NCI-H69 (cell line): ENCODE results near the gene NUTF2.
A peak's percentile ranks its signal among the peaks of the same experiment; 100 is the strongest.
"Not testable (repeated sequence)": the region's sequence is repeated elsewhere in the genome, so short reads cannot be mapped to it uniquely, and the experiment has no call there.

Experiments used
- DNase-seq: peaks from one replicate; lab custom pipeline; 2025; lab: John Stamatoyannopoulos, UW

The NUTF2 gene

DNA sequence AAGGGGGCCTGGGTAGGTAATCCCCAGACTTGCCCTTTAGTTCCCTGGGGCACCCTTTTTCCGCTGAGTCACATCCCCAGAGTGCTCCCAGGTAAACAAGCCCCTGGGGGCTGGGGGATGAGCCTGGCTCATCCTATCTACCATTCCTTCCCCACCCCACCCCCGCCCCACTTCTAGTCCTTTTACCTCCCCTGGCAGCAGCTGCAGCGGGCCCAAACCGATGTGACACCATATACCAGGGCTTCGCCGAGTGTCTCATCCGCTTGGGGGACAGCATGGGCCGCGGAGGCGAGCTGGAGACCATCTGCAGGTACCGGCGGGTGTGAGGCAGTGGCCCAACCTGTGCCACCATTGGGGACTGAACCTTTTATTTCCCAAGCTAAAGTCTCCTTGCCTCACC, 38.8 kb downstream of the NUTF2 start:
- no peak for DNase-seq

DNA sequence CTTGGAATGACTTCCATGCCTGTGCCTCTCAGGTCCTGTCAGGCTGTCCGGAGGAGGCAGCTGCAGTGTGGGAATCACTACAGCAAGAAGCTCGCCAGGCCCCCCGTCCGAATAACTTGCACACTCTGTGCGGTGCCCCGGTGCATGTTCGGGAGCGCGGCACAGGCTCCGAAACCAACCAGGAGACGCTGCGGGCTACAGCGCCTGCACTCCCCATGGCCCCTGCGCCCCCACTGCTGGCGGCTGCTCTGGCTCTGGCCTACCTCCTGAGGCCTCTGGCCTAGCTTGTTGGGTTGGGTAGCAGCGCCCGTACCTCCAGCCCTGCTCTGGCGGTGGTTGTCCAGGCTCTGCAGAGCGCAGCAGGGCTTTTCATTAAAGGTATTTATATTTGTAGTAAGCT, 39.2 kb downstream of the NUTF2 start:
- no peak for DNase-seq

DNA sequence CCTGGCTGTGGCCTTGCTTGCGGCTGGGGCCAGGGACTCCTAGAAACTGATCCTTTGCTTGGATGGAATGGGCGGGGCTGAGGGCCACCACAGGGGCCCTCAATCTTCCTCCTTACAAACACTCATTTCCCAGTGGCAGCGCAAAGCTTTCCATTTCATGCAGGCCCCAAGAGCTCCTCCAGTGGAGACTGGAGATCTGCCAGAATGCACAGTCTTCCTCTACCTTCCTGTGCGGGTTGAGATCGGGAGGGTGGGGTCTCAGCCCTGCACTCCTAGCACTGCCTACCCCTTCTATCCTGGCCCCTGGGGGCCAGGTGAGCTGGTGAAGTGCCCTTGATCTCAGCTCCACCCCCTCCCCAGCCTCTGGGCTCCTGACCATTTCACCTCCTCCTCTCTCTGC, 39.7 kb downstream of the NUTF2 start:
- DNase-seq, result no peak

DNA sequence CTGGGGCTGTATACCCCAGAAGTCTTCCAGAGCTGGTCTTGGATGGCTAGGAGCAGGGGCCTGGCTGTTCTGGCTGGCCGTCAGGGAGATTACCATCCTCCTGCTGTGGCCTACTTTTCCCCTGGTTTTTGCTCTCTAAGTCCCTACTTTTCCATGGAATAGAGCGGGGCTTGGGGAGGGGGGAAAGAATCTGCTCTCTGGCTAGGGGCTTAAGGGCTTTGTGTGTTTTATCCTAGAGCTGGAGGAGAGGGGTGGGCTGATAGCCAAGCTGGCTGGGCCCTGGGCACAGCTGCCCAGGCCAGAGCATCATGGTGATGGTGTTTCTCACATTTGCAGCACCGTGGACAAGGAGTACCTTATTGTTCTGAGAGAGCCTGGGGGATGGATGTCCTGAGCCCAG, 41.6 kb downstream of the NUTF2 start:
- DNase-seq, result no peak

DNA sequence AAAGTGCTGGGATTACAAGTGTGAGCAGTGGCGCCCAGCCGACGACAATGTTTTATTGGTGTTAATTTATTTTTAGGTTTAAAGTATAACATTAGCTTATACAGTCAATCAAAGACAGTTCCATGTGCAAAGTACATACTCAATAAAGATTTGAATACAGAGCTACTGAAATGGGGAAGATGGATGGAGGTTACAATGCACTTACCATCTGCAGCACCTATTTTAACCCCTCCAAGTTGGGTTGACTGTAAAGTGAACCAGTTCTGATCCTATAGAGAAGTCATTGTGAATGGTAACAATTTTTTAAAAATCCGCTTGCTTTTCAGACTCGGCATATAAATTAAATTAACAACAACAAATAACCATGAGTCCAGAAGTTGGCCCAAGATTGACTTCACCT, 45.6 kb downstream of the NUTF2 start:
- DNase-seq, result no peak

DNA sequence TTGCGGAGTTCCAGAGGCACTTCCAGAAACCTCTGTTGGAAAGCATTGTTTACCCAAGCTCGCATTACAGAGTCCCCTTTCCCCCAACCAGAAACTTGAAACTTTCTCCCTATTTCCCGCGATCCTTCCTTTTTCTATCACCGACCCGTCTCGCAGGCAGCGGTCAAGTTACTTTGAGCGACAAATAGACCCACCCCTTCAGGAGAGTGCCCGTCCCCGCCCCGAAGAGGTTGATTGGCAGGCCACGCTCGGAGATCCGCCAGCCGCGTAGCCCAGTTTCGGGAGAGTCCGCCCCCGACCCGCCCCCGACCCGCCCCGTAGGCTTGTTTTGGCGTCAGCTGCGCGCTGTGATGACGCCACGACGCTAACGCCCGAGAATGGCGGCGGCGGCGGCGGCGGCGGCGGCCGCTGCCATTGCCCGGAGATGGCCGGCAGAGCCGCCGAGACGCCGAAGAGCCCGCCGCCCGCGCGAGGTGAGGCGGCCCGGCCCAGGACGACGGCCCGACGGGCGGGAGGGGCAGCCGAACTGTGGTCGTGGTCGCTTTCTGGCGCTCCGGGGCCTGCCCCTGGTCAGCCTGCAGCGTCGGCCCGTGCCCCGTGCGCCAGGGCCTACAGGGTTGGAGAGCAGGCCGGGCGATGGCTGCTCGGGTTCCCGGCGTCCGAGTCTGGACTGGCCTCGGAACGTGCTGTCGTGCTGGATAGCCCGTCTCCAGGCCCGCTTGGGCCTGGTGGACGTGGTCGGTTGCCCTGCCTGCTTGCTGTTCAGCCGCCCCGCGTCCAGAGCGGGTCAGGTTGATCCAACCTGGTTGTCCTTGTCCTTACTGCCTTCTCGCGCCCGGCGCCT, 46.4 kb downstream of the NUTF2 start, which contains the start of gene PSKH1:
Gene PSKH1 (plus strand): TSS at position 356 of the 844 bp plus-strand sequence. CDS start 15,496 bp downstream, outside the sequence.
- peak; percentile 92 for DNase-seq

DNA sequence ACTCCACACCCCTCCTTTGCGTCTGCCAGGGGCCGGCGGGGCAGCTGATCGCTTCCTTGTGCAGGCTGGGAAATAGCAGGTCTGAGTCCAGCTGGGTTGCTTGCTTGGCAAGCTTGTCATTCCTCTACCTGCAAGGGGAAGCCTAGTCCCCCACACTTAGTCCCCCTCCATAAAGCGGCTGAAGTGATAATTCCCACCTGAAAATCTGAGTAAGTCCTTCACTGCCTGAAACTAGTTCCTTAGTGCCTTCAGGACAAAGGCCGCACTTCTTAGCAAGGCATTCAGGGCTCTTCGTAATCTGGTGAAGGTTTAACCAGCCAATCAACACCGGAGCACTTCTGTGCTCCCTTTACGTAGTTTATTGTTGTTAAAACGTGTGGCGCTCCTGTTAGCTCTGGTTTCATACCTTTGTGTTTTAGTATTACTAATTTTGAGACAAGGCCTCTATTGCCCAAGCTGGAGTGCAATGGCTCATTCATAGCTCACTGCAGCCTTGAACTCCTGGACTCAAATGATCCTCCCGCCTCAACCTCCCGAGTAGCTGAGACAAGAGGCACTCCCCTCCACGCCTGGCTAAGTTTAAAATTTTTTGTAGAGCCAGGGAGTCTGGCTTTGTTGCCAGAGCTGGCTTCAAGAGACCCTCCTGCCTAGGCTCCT, 47.1 kb downstream of the NUTF2 start:
- DNase-seq, result no peak

DNA sequence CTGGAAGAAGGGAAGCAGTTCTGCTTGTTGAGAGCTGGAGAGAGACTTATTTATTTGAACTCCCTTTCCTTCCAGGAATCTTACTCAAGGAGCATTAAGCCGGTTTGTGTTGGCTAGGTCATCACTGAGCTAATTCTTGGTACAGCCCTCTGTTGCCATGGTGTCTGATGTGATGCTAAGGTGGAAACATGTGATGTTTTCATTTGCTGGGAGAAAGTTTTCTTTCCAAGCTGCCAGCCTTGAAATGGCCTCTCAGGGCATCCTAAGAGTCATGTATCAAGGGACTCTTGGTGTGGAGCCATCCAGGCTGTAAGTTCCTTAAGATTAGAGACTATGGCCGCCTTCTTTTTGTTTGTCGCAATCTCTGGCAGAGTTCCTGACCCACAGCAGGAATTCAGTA, 50.5 kb downstream of the NUTF2 start:
- DNase-seq, result no peak

DNA sequence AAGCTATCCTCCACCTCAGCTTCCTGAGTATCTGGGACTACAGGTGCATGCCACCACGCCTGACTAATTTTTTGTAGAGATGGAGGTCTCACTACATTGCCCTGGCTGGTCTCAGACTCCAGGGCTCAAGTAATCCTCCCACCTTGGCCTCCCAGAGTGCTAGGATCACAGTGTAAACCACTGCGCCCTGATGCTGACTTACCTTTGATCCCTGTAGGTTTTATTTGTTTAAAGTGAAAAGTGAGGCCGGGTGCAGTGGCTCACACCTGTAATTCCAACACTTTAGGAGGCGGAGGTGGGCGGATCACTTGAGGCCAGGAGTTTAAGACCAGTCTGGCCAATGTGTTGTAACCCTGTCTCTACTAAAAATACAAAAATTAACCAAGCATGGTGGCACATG, 55.0 kb downstream of the NUTF2 start:
- DNase-seq, result no peak

DNA sequence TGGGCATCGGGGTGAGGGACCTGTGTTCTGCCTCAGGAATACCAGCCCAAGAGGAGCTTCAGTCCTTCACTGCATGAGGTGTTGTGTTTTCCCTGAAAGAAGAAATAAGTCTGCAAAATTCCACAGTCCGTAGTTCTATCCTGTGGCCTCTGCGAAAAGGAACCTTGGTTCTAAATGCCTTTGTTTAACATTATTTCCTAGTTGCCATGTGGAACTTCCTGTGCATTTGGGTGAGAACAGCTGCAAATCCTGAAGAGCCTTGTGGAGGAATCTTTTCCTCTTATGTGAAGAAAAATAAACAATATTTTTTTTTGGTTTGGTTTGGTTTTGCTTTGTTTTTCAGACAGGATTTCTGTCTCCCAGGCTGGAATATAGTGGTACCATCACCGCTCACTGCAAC, 56.1 kb downstream of the NUTF2 start:
- DNase-seq, result no peak

DNA sequence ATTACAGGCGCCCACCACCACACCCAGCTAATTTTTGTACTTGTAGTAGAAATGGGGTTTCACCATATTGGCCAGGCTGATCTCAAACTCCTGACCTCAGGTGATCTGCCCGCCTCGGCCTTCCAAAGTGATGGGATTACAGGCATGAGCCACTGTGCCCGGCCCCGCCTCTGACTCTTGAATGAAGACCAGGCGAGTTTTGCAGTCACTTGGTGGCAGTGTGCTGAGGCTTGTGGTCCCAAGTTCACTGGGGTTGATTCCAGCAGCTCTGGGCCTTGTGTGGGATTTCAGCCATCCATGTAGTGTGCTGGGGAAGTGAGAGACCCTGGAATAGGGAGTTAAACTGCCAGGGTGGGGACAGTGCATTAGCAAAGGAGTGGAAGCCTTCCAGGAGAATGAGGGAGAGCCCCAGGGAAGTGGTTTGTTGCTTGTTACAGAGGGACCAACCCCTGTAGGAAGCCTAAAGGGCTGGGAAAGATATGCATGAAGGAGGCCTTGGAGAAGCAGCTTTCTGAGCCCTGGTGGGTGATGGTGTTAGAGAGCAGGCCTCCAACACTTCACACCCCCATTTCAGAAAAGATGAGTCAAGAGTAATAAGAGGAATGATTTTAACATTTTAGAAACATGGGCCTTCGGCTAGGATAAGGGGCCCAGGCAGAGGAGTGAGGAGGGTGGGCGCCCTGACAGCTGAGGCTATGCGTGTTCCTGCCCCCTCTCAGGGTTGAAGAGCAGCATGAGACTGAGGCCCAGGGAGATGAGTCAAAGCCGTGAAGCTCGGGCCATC, 60.9 kb downstream of the NUTF2 start:
- DNase-seq, result no peak

DNA sequence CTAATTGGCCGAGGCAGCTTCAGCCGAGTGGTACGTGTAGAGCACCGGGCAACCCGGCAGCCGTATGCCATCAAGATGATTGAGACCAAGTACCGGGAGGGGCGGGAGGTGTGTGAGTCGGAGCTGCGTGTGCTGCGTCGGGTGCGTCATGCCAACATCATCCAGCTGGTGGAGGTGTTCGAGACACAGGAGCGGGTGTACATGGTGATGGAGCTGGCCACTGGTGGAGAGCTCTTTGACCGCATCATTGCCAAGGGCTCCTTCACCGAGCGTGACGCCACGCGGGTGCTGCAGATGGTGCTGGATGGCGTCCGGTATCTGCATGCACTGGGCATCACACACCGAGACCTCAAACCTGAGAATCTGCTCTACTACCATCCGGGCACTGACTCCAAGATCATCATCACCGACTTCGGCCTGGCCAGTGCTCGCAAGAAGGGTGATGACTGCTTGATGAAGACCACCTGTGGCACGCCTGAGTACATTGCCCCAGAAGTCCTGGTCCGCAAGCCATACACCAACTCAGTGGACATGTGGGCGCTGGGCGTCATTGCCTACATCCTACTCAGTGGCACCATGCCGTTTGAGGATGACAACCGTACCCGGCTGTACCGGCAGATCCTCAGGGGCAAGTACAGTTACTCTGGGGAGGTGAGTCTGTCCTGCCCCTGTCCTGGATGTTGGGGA, 62.5 kb downstream of the NUTF2 start:
- no peak for DNase-seq

DNA sequence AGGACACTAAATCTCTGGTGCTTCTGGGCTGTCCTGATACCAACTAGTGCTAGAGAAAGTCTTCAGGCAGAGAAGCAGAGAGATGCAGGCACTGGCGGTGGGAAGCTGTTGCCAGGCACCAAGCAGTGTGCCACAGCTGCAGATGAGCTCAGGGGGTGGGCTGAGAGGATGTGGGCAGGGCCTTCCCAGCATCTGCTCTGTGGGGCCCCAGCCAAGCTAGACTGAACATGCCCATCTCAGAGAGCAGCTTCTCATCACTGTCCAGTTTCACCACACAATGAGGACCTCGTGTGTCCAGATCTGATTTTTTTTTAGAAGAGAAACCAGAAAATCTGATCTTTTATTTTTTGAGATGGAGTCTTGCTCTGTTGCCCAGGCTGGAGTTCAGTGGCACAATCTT, 63.4 kb downstream of the NUTF2 start:
- DNase-seq, result peak; percentile 47

DNA sequence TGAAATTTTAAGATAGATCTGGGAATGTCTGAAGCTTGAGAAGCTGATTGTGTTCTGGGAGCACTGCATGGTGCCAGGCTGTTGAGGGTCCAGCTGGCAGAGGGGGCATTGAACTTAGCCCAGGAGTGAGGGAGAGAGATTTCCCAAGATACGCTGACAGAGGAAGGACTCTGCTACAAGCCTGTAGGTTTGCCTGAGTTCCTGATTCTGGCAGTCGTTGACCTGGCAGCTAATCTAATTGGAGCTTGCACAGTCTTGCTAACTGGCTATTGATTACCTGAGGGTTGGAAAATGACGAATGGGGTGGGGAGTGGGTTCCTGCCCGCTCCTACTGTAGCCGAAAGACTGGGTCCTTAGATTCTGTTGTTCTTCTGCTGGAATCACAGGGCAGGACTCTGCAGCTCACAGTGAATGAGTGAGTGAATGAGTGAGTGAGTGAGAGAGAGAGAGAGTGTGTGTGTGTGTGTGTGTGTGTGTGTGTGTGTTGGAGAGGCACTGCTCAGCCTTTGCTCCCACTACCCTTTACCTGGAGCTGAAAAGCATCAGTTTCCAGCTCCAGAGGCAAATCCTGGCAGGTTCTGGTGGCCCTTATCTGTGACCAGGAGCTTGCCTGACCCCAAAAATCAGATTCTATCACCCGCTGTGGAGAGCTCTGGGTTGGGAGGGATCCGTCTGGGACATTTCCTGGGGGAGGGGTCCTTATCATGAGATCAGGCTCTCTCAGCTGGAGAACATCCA, 68.2 kb downstream of the NUTF2 start:
- no peak for DNase-seq

DNA sequence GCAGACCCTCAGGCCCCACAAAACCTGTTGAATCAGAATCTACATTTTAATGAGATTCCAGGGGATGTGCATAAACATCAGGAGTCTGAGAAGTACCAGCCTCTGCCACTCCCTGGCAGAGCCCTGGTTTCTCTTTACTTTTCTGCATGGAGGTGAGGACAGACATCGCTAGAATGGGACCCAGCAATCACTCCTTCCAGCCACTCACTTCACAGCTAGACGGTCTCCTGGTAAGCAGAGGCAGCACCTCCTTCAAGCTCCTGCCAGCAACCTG, 68.7 kb downstream of the NUTF2 start:
- not testable (repeated sequence) for DNase-seq

DNA sequence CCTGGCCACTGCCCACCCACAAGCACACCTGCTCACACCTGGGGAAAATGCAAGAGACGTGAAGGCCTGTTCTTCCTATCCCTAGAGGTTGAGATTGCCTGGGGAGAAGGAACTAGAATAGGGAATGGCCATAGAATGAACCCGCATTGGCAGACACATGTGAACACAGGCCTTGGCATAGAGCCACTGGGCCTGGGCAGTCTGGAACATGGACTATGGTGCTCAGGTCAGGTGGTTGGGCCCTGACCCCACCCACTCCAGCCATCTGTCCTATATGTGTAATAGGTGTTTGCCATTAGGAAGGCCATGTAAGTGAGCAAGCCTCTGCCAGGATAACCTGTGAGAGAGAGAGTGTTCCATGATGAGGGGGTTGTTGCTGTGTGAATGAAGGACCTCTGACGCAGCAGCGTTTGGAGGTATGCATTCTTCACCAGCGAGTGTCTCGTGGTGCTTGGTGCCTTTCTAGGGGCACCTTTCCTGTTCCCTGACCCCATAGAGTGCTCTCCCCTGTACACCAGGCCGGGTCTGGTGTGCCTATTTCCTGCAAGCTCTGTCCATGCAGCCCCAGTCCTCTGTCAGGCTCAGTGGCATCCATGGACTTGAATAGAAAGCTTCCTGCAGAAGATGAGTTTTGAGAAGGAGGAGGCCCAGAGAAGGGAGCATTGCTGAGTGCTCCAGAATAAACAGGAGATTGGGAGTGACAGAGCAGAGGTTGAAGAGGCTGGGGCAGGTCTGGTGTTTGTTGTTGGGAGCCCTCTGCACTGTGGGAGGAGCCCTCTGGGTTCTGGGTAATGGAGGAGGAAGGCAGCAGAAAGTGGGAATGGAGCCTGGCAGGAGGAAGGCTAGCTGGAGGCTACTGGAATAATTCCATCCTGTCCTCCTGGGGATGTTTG, 69.3 kb downstream of the NUTF2 start:
- DNase-seq, result no peak

DNA sequence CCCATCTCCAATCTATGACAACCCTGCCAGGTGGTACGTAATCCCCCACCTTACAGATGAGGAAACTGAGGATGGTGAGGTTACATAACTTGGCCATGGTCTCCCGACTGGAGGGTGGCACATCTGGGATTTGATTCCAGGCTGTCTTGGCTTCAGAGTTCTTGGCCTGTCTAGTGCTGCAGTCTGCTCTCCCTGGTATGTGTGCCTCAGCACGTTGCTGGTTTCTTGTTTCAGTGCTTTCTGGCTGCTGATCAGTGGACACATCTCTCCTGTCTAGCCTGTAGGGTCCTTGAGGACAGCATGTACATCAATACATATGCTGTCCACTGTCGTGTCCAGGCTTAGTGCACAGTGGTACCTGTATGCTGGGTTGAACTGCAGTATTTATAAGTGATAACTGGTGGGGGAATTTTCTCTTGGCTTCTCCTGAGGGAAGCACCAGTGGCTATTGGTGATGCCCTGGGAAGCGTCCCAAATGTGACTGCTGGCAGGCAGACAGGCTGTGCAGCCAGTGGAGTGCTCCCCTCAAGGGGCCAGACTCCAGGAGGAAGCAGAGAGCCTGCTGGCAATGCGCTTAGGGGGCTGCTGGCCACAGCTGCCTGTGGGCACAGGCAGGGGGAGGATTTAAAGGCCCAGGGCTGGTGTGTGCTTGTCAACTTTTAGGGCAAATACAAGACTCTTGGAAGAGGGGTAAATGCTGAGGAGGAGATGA, 70.6 kb downstream of the NUTF2 start:
- DNase-seq, result no peak

DNA sequence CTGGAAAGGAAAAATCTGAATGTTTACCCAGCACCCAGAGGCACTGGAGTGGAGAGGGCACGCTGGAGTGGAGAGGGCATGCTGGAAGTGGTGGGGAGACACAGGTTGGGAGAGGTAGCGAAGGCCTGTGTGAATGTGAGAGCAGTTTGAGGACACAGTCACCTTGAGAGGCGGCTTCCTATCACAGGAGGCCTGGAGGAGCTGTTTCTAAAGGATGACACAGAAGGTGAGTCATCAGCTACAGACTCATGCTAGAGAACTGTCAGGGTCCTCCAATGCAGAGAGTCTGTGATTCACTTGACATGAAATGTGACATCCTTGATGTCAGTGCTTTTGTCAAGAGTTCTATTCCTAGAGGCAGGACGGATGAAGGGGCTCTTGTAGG, 71.1 kb downstream of the NUTF2 start:
- no peak for DNase-seq

DNA sequence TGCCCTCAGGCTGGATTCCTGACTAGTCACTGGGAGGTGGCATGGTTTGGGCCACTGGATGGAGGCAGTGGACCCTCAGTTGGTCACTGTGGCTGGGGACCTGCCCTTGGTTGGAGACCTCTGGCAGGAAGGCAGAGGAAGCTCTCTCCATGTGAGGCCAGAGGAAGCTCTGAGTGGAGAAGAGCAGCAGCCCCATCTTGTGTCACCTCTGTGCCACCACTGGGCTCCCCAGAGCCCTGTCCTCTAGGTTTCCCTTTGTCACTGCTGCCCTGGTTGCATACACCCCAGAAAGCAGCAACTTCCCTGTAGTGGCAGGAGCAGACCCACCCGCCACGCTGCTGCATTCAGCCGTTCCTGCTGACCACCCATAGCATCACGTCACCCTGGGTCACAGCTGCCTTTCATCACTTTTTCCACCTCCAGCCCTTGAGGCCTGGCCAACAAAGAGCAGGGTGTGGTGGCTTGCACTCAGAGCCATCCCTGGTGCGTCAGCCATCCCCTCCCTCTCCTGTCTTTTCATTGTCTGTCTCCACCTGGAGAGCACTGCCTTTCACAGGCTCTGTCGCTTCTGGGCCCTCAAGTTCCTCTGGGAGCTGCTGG, 73.0 kb downstream of the NUTF2 start:
- no peak for DNase-seq
